WTC11 (cell line): ENCODE results near the gene CCDC3. TPM values are rescaled to one million over a fixed set of nuclear protein-coding genes. Genes with fewer than 3 reads are reported as not detected.

Source experiments
- ATAC-seq: fragments of 200-7000 bp; cut with Tn5 transposase; 2 replicates; pipeline ENCODE4 v1.10.0; 2021; ENCODE audit warnings: mild to moderate bottlenecking, moderate library complexity
- CTCF ChIA-PET: fragments of 300-600 bp; sonication (Branson Sonifier 250); formaldehyde crosslinking; loops from one replicate; lab custom pipeline; 2021; ENCODE audit warnings: antibody characterized with exemption; lab: Charles Lee
- POLR2A ChIA-PET: fragments of 350-600 bp; sonication (Branson Sonifier 250); formaldehyde crosslinking; loops from one replicate; lab custom pipeline; 2021; ENCODE audit warnings: antibody characterized with exemption; lab: Charles Lee
- DNase-seq: peaks from one replicate; pipeline ENCODE4 v3.0.0; 2021; ENCODE audit warnings: low spot score
- H3K27ac Mint-ChIP-seq: 2 replicates; pipeline ENCODE4 v1.8.0; 2021; ENCODE audit warnings: mixed read lengths
- H3K27me3 Mint-ChIP-seq: 2 replicates; pipeline ENCODE4 v1.8.0; 2021; ENCODE audit warnings: low read depth, mild to moderate bottlenecking, moderate library complexity, mixed read lengths
- H3K36me3 Mint-ChIP-seq: 2 replicates; pipeline ENCODE4 v1.8.0; 2021; ENCODE audit warnings: mixed read lengths
- H3K4me1 Mint-ChIP-seq: 2 replicates; pipeline ENCODE4 v1.8.0; 2022; ENCODE audit warnings: mixed read lengths
- H3K4me3 Mint-ChIP-seq: 2 replicates; pipeline ENCODE4 v1.8.0; 2021; ENCODE audit warnings: mild to moderate bottlenecking, moderate library complexity, mixed read lengths
- H3K9me3 Mint-ChIP-seq: 2 replicates; pipeline ENCODE4 v1.8.0; 2021; ENCODE audit warnings: mixed read lengths
- ATF1 ChIP-seq: sonication (generic); formaldehyde crosslinking; IDR thresholded peaks from 2 replicates; pipeline ENCODE4 v1.8.1; 2023; ENCODE audit warnings: mild to moderate bottlenecking, moderate library complexity, missing genetic modification reagents
- CREM ChIP-seq: sonication (generic); formaldehyde crosslinking; IDR thresholded peaks from 2 replicates; pipeline ENCODE4 v1.8.1; 2022; ENCODE audit warnings: mild to moderate bottlenecking, missing genetic modification reagents, moderate library complexity
- ELF4 ChIP-seq: sonication (generic); formaldehyde crosslinking; IDR thresholded peaks from 2 replicates; pipeline ENCODE4 v1.8.1; 2022; ENCODE audit warnings: low read depth, mild to moderate bottlenecking, moderate library complexity, missing genetic modification reagents
- EMX1 ChIP-seq: fragments of 250-450 bp; sonication (Bioruptor Pico); IDR thresholded peaks from 2 replicates; pipeline ENCODE4 v1.8.0; 2021; ENCODE audit warnings: mild to moderate bottlenecking
- GTF2I ChIP-seq: fragments of 250-450 bp; sonication (Bioruptor Pico); conservative IDR thresholded peaks from 2 replicates; pipeline ENCODE4 v1.4.0; 2021; ENCODE audit warnings: mild to moderate bottlenecking
- PRRX2 ChIP-seq: fragments of 250-450 bp; sonication (Bioruptor Pico); IDR thresholded peaks from 2 replicates; pipeline ENCODE4 v1.8.0; 2021; ENCODE audit warnings: mild to moderate bottlenecking
- SP1 ChIP-seq: sonication (generic); formaldehyde crosslinking; conservative IDR thresholded peaks from 2 replicates; pipeline ENCODE4 v1.8.1; 2022; ENCODE audit warnings: missing genetic modification reagents
- TCF7 ChIP-seq: sonication (generic); formaldehyde crosslinking; IDR thresholded peaks from 2 replicates; pipeline ENCODE4 v1.8.0; 2022; ENCODE audit warnings: mild to moderate bottlenecking, low read depth, missing genetic modification reagents, moderate library complexity
- TEAD1 ChIP-seq: sonication (generic); formaldehyde crosslinking; IDR thresholded peaks from 2 replicates; pipeline ENCODE4 v1.8.0; 2022; ENCODE audit warnings: mild to moderate bottlenecking, missing genetic modification reagents
- TEAD4 ChIP-seq: sonication (generic); formaldehyde crosslinking; IDR thresholded peaks from 2 replicates; pipeline ENCODE4 v1.8.0; 2022; ENCODE audit warnings: mild to moderate bottlenecking, missing genetic modification reagents
- ZBTB21 ChIP-seq: sonication (generic); formaldehyde crosslinking; IDR thresholded peaks from 2 replicates; pipeline ENCODE4 v1.8.1; 2023; ENCODE audit warnings: mild to moderate bottlenecking, missing genetic modification reagents, borderline replicate concordance
- ZNF219 ChIP-seq: sonication (generic); formaldehyde crosslinking; IDR thresholded peaks from 2 replicates; pipeline ENCODE4 v1.8.0; 2023; ENCODE audit warnings: missing genetic modification reagents, mild to moderate bottlenecking, borderline replicate concordance
- total RNA-seq: library from RNA; stranded (reverse); gene quantifications from 3 replicates; pipeline ENCODE4 v1.2.3, GENCODE V29; 2021
- TF ChIP-seq, protein P1 (sequence below): sonication (generic); formaldehyde crosslinking; IDR thresholded peaks from 2 replicates; pipeline ENCODE4 v1.8.1; 2023; ENCODE audit warnings: mild to moderate bottlenecking, missing genetic modification reagents, borderline replicate concordance
- TF ChIP-seq, protein P2 (sequence below): sonication (generic); formaldehyde crosslinking; IDR thresholded peaks from 2 replicates; pipeline ENCODE4 v1.8.1; 2023; ENCODE audit warnings: mild to moderate bottlenecking, missing genetic modification reagents
- TF ChIP-seq, protein P3 (sequence below): sonication (generic); formaldehyde crosslinking; IDR thresholded peaks from 2 replicates; pipeline ENCODE4 v1.8.1; 2022; ENCODE audit warnings: mild to moderate bottlenecking, moderate library complexity, missing genetic modification reagents
- TF ChIP-seq, protein P4 (sequence below): sonication (generic); formaldehyde crosslinking; IDR thresholded peaks from 2 replicates; pipeline ENCODE4 v1.8.1; 2023; ENCODE audit warnings: mild to moderate bottlenecking, missing genetic modification reagents, moderate library complexity
- TF ChIP-seq, protein P5 (sequence below): fragments of 250-450 bp; sonication (Bioruptor Pico); IDR thresholded peaks from 2 replicates; pipeline ENCODE4 v2.1.2; 2022; ENCODE audit warnings: mild to moderate bottlenecking, moderate library complexity
- TF ChIP-seq, protein P6 (sequence below): fragments of 250-450 bp; sonication (Bioruptor Pico); IDR thresholded peaks from 2 replicates; pipeline ENCODE4 v1.9.0; 2021; ENCODE audit warnings: mild to moderate bottlenecking
- TF ChIP-seq, protein P7 (sequence below): sonication (generic); formaldehyde crosslinking; conservative IDR thresholded peaks from 2 replicates; pipeline ENCODE4 v1.8.1; 2022; ENCODE audit warnings: mild to moderate bottlenecking, missing genetic modification reagents
- TF ChIP-seq, protein P8 (sequence below): fragments of 200-600 bp; IDR thresholded peaks from 2 replicates; pipeline ENCODE4 v1.8.0; 2022; ENCODE audit warnings: antibody characterized with exemption

CCDC3 gene
- total RNA-seq, 1 experiment from 2014 or later = 3.5 TPM

DNA sequence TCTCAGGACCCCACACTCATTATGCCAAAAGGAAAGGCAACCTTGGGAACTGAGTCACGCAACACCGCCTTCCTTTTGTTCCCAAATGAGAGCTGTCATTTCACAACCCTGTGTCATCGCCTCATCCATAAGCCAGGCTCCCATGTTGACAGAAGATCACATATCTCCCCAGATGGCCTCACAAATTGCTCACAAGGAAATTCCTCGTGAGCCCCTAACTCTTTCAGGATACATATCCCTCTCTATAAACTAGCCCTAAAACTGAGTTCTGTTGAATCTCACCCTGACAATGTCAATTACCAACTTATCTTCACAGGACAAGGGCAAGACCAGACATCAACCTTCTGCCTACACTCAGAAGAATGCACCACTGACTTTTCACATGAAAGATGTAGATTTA lies 22.6 kb downstream of the CCDC3 start (continued):
- TF ChIP-seq GTF2I (no peak), ATF1 (CRISPR knock-in tag) (no peak), TCF7 (CRISPR knock-in tag) (no peak), TEAD1 (CRISPR knock-in tag) (no peak), TEAD4 (CRISPR knock-in tag) (no peak), ZNF219 (CRISPR knock-in tag) (no peak), PRRX2 (CRISPR knock-in tag) (no peak)
- TF ChIP-seq, protein P1, sequence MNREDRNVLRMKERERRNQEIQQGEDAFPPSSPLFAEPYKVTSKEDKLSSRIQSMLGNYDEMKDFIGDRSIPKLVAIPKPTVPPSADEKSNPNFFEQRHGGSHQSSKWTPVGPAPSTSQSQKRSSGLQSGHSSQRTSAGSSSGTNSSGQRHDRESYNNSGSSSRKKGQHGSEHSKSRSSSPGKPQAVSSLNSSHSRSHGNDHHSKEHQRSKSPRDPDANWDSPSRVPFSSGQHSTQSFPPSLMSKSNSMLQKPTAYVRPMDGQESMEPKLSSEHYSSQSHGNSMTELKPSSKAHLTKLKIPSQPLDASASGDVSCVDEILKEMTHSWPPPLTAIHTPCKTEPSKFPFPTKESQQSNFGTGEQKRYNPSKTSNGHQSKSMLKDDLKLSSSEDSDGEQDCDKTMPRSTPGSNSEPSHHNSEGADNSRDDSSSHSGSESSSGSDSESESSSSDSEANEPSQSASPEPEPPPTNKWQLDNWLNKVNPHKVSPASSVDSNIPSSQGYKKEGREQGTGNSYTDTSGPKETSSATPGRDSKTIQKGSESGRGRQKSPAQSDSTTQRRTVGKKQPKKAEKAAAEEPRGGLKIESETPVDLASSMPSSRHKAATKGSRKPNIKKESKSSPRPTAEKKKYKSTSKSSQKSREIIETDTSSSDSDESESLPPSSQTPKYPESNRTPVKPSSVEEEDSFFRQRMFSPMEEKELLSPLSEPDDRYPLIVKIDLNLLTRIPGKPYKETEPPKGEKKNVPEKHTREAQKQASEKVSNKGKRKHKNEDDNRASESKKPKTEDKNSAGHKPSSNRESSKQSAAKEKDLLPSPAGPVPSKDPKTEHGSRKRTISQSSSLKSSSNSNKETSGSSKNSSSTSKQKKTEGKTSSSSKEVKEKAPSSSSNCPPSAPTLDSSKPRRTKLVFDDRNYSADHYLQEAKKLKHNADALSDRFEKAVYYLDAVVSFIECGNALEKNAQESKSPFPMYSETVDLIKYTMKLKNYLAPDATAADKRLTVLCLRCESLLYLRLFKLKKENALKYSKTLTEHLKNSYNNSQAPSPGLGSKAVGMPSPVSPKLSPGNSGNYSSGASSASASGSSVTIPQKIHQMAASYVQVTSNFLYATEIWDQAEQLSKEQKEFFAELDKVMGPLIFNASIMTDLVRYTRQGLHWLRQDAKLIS (CRISPR knock-in tag) = no peak

DNA sequence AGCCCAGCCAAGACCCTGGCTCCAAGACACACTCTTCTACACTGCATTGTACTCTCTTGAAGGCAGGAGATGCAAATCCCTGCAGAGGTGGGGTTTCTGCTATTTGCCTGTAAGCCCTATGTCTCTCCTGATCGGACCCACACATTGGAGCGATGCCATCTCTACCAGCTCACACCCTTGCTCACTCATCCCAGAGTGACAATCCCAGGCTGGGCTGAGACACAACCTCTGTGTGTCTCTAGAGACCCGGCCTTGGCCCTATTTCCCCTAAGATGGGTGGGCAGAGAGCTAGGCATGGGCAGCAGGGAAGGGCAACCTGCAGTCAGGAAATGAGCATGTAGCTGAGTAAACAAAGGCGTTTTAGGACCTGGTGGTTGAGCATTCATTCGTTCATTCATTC lies 25.6 kb downstream of the CCDC3 start:
- ATAC-seq (no peak), DNase-seq (no peak)
- no peaks in the 10 kb centered on the region for H3K9me3 Mint-ChIP-seq
- no peak overlapping the region for H3K27ac Mint-ChIP-seq
- ChIA-PET POLR2A (no interaction called here), CTCF (no interaction called here)
- no peaks in the 10 kb centered on the region for H3K36me3 Mint-ChIP-seq
- no peaks in the 10 kb centered on the region for H3K27me3 Mint-ChIP-seq
- H3K4me1 Mint-ChIP-seq = peaks cover 6% of the 10 kb centered on the region
- no peak overlapping the region for H3K4me3 Mint-ChIP-seq
- TF ChIP-seq SP1 = no peak
- TF ChIP-seq, protein P2, sequence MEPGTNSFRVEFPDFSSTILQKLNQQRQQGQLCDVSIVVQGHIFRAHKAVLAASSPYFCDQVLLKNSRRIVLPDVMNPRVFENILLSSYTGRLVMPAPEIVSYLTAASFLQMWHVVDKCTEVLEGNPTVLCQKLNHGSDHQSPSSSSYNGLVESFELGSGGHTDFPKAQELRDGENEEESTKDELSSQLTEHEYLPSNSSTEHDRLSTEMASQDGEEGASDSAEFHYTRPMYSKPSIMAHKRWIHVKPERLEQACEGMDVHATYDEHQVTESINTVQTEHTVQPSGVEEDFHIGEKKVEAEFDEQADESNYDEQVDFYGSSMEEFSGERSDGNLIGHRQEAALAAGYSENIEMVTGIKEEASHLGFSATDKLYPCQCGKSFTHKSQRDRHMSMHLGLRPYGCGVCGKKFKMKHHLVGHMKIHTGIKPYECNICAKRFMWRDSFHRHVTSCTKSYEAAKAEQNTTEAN (CRISPR knock-in tag) = no peak
- TF ChIP-seq, protein P3, sequence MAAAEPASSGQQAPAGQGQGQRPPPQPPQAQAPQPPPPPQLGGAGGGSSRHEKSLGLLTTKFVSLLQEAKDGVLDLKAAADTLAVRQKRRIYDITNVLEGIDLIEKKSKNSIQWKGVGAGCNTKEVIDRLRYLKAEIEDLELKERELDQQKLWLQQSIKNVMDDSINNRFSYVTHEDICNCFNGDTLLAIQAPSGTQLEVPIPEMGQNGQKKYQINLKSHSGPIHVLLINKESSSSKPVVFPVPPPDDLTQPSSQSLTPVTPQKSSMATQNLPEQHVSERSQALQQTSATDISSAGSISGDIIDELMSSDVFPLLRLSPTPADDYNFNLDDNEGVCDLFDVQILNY (CRISPR knock-in tag) = no peak
- TF ChIP-seq, protein P4, sequence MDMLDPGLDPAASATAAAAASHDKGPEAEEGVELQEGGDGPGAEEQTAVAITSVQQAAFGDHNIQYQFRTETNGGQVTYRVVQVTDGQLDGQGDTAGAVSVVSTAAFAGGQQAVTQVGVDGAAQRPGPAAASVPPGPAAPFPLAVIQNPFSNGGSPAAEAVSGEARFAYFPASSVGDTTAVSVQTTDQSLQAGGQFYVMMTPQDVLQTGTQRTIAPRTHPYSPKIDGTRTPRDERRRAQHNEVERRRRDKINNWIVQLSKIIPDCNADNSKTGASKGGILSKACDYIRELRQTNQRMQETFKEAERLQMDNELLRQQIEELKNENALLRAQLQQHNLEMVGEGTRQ = no peak
- TF ChIP-seq, protein P5, sequence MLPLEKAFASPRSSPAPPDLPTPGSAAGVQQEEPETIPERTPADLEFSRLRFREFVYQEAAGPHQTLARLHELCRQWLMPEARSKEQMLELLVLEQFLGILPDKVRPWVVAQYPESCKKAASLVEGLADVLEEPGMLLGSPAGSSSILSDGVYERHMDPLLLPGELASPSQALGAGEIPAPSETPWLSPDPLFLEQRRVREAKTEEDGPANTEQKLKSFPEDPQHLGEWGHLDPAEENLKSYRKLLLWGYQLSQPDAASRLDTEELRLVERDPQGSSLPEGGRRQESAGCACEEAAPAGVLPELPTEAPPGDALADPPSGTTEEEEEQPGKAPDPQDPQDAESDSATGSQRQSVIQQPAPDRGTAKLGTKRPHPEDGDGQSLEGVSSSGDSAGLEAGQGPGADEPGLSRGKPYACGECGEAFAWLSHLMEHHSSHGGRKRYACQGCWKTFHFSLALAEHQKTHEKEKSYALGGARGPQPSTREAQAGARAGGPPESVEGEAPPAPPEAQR (CRISPR knock-in tag) = no peak
- no peak for TF ChIP-seq EMX1 (CRISPR knock-in tag)
- TF ChIP-seq, protein P6, sequence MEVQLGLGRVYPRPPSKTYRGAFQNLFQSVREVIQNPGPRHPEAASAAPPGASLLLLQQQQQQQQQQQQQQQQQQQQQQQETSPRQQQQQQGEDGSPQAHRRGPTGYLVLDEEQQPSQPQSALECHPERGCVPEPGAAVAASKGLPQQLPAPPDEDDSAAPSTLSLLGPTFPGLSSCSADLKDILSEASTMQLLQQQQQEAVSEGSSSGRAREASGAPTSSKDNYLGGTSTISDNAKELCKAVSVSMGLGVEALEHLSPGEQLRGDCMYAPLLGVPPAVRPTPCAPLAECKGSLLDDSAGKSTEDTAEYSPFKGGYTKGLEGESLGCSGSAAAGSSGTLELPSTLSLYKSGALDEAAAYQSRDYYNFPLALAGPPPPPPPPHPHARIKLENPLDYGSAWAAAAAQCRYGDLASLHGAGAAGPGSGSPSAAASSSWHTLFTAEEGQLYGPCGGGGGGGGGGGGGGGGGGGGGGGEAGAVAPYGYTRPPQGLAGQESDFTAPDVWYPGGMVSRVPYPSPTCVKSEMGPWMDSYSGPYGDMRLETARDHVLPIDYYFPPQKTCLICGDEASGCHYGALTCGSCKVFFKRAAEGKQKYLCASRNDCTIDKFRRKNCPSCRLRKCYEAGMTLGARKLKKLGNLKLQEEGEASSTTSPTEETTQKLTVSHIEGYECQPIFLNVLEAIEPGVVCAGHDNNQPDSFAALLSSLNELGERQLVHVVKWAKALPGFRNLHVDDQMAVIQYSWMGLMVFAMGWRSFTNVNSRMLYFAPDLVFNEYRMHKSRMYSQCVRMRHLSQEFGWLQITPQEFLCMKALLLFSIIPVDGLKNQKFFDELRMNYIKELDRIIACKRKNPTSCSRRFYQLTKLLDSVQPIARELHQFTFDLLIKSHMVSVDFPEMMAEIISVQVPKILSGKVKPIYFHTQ (CRISPR knock-in tag) = no peak
- no peak for TF ChIP-seq CREM (CRISPR knock-in tag)
- TF ChIP-seq, protein P7, sequence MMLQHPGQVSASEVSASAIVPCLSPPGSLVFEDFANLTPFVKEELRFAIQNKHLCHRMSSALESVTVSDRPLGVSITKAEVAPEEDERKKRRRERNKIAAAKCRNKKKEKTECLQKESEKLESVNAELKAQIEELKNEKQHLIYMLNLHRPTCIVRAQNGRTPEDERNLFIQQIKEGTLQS (CRISPR knock-in tag) = no peak
- TF ChIP-seq ZBTB21 = no peak
- TF ChIP-seq, protein P8, sequence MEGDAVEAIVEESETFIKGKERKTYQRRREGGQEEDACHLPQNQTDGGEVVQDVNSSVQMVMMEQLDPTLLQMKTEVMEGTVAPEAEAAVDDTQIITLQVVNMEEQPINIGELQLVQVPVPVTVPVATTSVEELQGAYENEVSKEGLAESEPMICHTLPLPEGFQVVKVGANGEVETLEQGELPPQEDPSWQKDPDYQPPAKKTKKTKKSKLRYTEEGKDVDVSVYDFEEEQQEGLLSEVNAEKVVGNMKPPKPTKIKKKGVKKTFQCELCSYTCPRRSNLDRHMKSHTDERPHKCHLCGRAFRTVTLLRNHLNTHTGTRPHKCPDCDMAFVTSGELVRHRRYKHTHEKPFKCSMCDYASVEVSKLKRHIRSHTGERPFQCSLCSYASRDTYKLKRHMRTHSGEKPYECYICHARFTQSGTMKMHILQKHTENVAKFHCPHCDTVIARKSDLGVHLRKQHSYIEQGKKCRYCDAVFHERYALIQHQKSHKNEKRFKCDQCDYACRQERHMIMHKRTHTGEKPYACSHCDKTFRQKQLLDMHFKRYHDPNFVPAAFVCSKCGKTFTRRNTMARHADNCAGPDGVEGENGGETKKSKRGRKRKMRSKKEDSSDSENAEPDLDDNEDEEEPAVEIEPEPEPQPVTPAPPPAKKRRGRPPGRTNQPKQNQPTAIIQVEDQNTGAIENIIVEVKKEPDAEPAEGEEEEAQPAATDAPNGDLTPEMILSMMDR = no peak
- no peak for TF ChIP-seq ELF4 (CRISPR knock-in tag)
